ENCODE measurements around the gene COX5B. TPM values are rescaled to one million over a fixed set of nuclear protein-coding genes. Genes with fewer than 3 reads are reported as not detected.
"Not testable (repeated sequence)": the region's sequence is repeated elsewhere in the genome, so short reads cannot be mapped to it uniquely, and the experiment has no call there.

Gene COX5B
- total RNA-seq, 1 experiment from 2014 or later = 374 TPM

GRCh38 chr2:97617911-97618310 is 28.0 kb upstream of the COX5B start:
- H2AFZ ChIP-seq (ENCODE audit: low read length) = no peak overlapping the region
- H3K79me2 ChIP-seq (ENCODE audit: low read length) = no peaks in the 10 kb centered on the region
- no peak overlapping the region for H3K4me2 ChIP-seq (ENCODE audit: low read depth, low read length, poor library complexity, severe bottlenecking)
- H3K27ac ChIP-seq (ENCODE audit: low read length) = no peak overlapping the region
- H3K4me3 ChIP-seq (ENCODE audit: low read length) = no peak overlapping the region
- no peaks in the 10 kb centered on the region for H4K20me1 ChIP-seq (ENCODE audit: insufficient read depth, low read depth, low read length)
- H3K4me1 ChIP-seq (ENCODE audit: low read length) = no peaks in the 10 kb centered on the region
- DNase-seq = no peak
- H3K36me3 ChIP-seq (ENCODE audit: insufficient read depth, low read length) = no peaks in the 10 kb centered on the region
- no peaks in the 10 kb centered on the region for H3K27me3 ChIP-seq (ENCODE audit: low read length)
- H3K9me3 ChIP-seq (ENCODE audit: low read length) = no peaks in the 10 kb centered on the region
- no peaks in the 10 kb centered on the region for H3K9me2 ChIP-seq (replicated peaks; ENCODE audit: insufficient read depth, low read length)
- H3K9ac ChIP-seq (ENCODE audit: low read length) = no peak overlapping the region

GRCh38 chr2:97618939-97619827 is 26.7 kb upstream of the COX5B start:
- H3K4me2 ChIP-seq (ENCODE audit: low read depth, low read length, poor library complexity, severe bottlenecking); H3K4me3 ChIP-seq (ENCODE audit: low read length); H3K9me3 ChIP-seq (ENCODE audit: low read length); DNase-seq; H2AFZ ChIP-seq (ENCODE audit: low read length); H3K27ac ChIP-seq (ENCODE audit: low read length); H3K36me3 ChIP-seq (ENCODE audit: insufficient read depth, low read length); H4K20me1 ChIP-seq (ENCODE audit: insufficient read depth, low read depth, low read length); H3K27me3 ChIP-seq (ENCODE audit: low read length); H3K79me2 ChIP-seq (ENCODE audit: low read length); H3K9me2 ChIP-seq (replicated peaks; ENCODE audit: insufficient read depth, low read length); H3K9ac ChIP-seq (ENCODE audit: low read length); H3K4me1 ChIP-seq (ENCODE audit: low read length): not testable (repeated sequence)

- not testable (repeated sequence) for H2AFZ ChIP-seq (ENCODE audit: low read length); H4K20me1 ChIP-seq (ENCODE audit: insufficient read depth, low read depth, low read length); H3K4me2 ChIP-seq (ENCODE audit: low read depth, low read length, poor library complexity, severe bottlenecking); H3K79me2 ChIP-seq (ENCODE audit: low read length); H3K4me1 ChIP-seq (ENCODE audit: low read length); H3K4me3 ChIP-seq (ENCODE audit: low read length); H3K9me3 ChIP-seq (ENCODE audit: low read length); H3K27me3 ChIP-seq (ENCODE audit: low read length); H3K9me2 ChIP-seq (replicated peaks; ENCODE audit: insufficient read depth, low read length); H3K27ac ChIP-seq (ENCODE audit: low read length); H3K9ac ChIP-seq (ENCODE audit: low read length); H3K36me3 ChIP-seq (ENCODE audit: insufficient read depth, low read length); DNase-seq
Measured at GRCh38 chr2:97620492-97620891, 25.4 kb upstream of the COX5B start.

- not testable (repeated sequence) for H3K4me1 ChIP-seq (ENCODE audit: low read length); H3K27ac ChIP-seq (ENCODE audit: low read length); H3K9me3 ChIP-seq (ENCODE audit: low read length); H4K20me1 ChIP-seq (ENCODE audit: insufficient read depth, low read depth, low read length); H2AFZ ChIP-seq (ENCODE audit: low read length); H3K27me3 ChIP-seq (ENCODE audit: low read length); H3K36me3 ChIP-seq (ENCODE audit: insufficient read depth, low read length); DNase-seq; H3K4me2 ChIP-seq (ENCODE audit: low read depth, low read length, poor library complexity, severe bottlenecking); H3K4me3 ChIP-seq (ENCODE audit: low read length); H3K9me2 ChIP-seq (replicated peaks; ENCODE audit: insufficient read depth, low read length); H3K79me2 ChIP-seq (ENCODE audit: low read length); H3K9ac ChIP-seq (ENCODE audit: low read length)
Measured at GRCh38 chr2:97622976-97623375, 22.9 kb upstream of the COX5B start.

GRCh38 chr2:97625354-97626048 is 20.4 kb upstream of the COX5B start:
- H3K9me3 ChIP-seq (ENCODE audit: low read length); H3K9ac ChIP-seq (ENCODE audit: low read length); H3K9me2 ChIP-seq (replicated peaks; ENCODE audit: insufficient read depth, low read length); H3K36me3 ChIP-seq (ENCODE audit: insufficient read depth, low read length); H2AFZ ChIP-seq (ENCODE audit: low read length); DNase-seq; H4K20me1 ChIP-seq (ENCODE audit: insufficient read depth, low read depth, low read length); H3K4me2 ChIP-seq (ENCODE audit: low read depth, low read length, poor library complexity, severe bottlenecking); H3K4me3 ChIP-seq (ENCODE audit: low read length); H3K79me2 ChIP-seq (ENCODE audit: low read length); H3K4me1 ChIP-seq (ENCODE audit: low read length); H3K27me3 ChIP-seq (ENCODE audit: low read length); H3K27ac ChIP-seq (ENCODE audit: low read length): not testable (repeated sequence)

GRCh38 chr2:97626049-97626430 is 19.8 kb upstream of the COX5B start:
- not testable (repeated sequence) for DNase-seq

GRCh38 chr2:97644023-97644717 is 1.7 kb upstream of the COX5B start:
- Histone ChIP-seq H3K27ac (ENCODE audit: low read length) (no peak overlapping the region), H3K79me2 (ENCODE audit: low read length) (peaks cover 20% of the 10 kb centered on the region), H3K4me1 (ENCODE audit: low read length) (peaks cover 19% of the 10 kb centered on the region), H3K9ac (ENCODE audit: low read length) (no peak overlapping the region), H3K9me3 (ENCODE audit: low read length) (no peaks in the 10 kb centered on the region), H2AFZ (ENCODE audit: low read length) (no peak overlapping the region), H3K27me3 (ENCODE audit: low read length) (no peaks in the 10 kb centered on the region), H4K20me1 (ENCODE audit: insufficient read depth, low read depth, low read length) (no peaks in the 10 kb centered on the region), H3K4me3 (ENCODE audit: low read length) (no peak overlapping the region), H3K9me2 (replicated peaks; ENCODE audit: insufficient read depth, low read length) (no peaks in the 10 kb centered on the region), H3K4me2 (ENCODE audit: low read depth, low read length, poor library complexity, severe bottlenecking) (peak overlapping the region; percentile 97), H3K36me3 (ENCODE audit: insufficient read depth, low read length) (peaks cover 21% of the 10 kb centered on the region)
- DNase-seq = no peak

More at GRCh38 chr2:97626049-97626430, 19.8 kb upstream of the COX5B start:
- not testable (repeated sequence) for H3K9me2 ChIP-seq (replicated peaks; ENCODE audit: insufficient read depth, low read length); H4K20me1 ChIP-seq (ENCODE audit: insufficient read depth, low read depth, low read length); H3K4me2 ChIP-seq (ENCODE audit: low read depth, low read length, poor library complexity, severe bottlenecking); H3K9me3 ChIP-seq (ENCODE audit: low read length); H3K36me3 ChIP-seq (ENCODE audit: insufficient read depth, low read length); H3K4me3 ChIP-seq (ENCODE audit: low read length); H3K4me1 ChIP-seq (ENCODE audit: low read length); H3K79me2 ChIP-seq (ENCODE audit: low read length); H2AFZ ChIP-seq (ENCODE audit: low read length); H3K27ac ChIP-seq (ENCODE audit: low read length); H3K9ac ChIP-seq (ENCODE audit: low read length); H3K27me3 ChIP-seq (ENCODE audit: low read length)

- DNase-seq = peak; percentile 54
- peak overlapping the region; percentile 100 for H3K9ac ChIP-seq (ENCODE audit: low read length)
- peak overlapping the region; percentile 98 for H3K4me3 ChIP-seq (ENCODE audit: low read length)
Measured at GRCh38 chr2:97645112-97645694, 659 bp upstream of the COX5B start.

More at GRCh38 chr2:97645112-97645694, 659 bp upstream of the COX5B start:
- Histone ChIP-seq H3K9me3 (ENCODE audit: low read length) (no peaks in the 10 kb centered on the region), H2AFZ (ENCODE audit: low read length) (peak overlapping the region; percentile 94), H3K4me2 (ENCODE audit: low read depth, low read length, poor library complexity, severe bottlenecking) (peak overlapping the region; percentile 97), H3K79me2 (ENCODE audit: low read length) (peaks cover 20% of the 10 kb centered on the region), H3K27ac (ENCODE audit: low read length) (no peak overlapping the region), H3K4me1 (ENCODE audit: low read length) (peaks cover 19% of the 10 kb centered on the region), H4K20me1 (ENCODE audit: insufficient read depth, low read depth, low read length) (no peaks in the 10 kb centered on the region), H3K9me2 (replicated peaks; ENCODE audit: insufficient read depth, low read length) (no peaks in the 10 kb centered on the region), H3K36me3 (ENCODE audit: insufficient read depth, low read length) (peaks cover 21% of the 10 kb centered on the region), H3K27me3 (ENCODE audit: low read length) (no peaks in the 10 kb centered on the region)

Data from Karpas-422 (cell line).